H9 (cell line): ENCODE results near the gene IFI44. TPM values are rescaled to one million over a fixed set of nuclear protein-coding genes. Genes with fewer than 3 reads are reported as not detected.

Source experiments
- DNase-seq: peaks from one replicate; pipeline ENCODE4 v3.0.0-alpha.2; 2017
- H2AFZ ChIP-seq: one replicate; pipeline ENCODE4 v1.6.1; 2013; ENCODE audit warnings: mild to moderate bottlenecking, low read length, control low read depth, moderate library complexity
- H2AK5ac ChIP-seq: 2 replicates; pipeline ENCODE4 v1.6.1; 2013; ENCODE audit warnings: low read length, control low read depth, mixed read lengths; ENCODE audit not compliant: insufficient read length
- H2BK120ac ChIP-seq: one replicate; pipeline ENCODE4 v1.6.1; 2013; ENCODE audit warnings: low read depth, mild to moderate bottlenecking, low read length, control low read depth, inconsistent platforms; ENCODE audit not compliant: poor library complexity, severe bottlenecking
- H2BK12ac ChIP-seq: 2 replicates; pipeline ENCODE4 v1.6.1; 2013; ENCODE audit warnings: low read length, control low read depth, mixed read lengths, low read depth; ENCODE audit not compliant: insufficient read length
- H2BK15ac ChIP-seq: 2 replicates; pipeline ENCODE4 v1.6.1; 2013; ENCODE audit warnings: low read depth, low read length, control low read depth
- H2BK20ac ChIP-seq: one replicate; pipeline ENCODE4 v1.6.1; 2013; ENCODE audit warnings: low read depth, mild to moderate bottlenecking, low read length, control low read depth, inconsistent platforms; ENCODE audit not compliant: poor library complexity, severe bottlenecking
- H2BK5ac ChIP-seq: 2 replicates; pipeline ENCODE4 v1.6.1; 2013; ENCODE audit warnings: low read length, control low read depth, mixed read lengths; ENCODE audit not compliant: insufficient read length
- H3K14ac ChIP-seq: 2 replicates; pipeline ENCODE4 v1.6.1; 2013; ENCODE audit warnings: low read length, control low read depth; ENCODE audit not compliant: insufficient read depth
- H3K18ac ChIP-seq: 2 replicates; pipeline ENCODE4 v1.6.1; 2013; ENCODE audit warnings: low read depth, mild to moderate bottlenecking, mixed read lengths, low read length, control low read depth; ENCODE audit not compliant: insufficient read length
- H3K23ac ChIP-seq: 2 replicates; pipeline ENCODE4 v1.6.1; 2013; ENCODE audit warnings: low read length, control low read depth, mixed read lengths, low read depth; ENCODE audit not compliant: insufficient read length
- H3K23me2 ChIP-seq: 2 replicates; pipeline ENCODE4 v1.6.1; 2013; ENCODE audit warnings: low read depth, mild to moderate bottlenecking, mixed read lengths, low read length, control low read depth; ENCODE audit not compliant: insufficient read length, poor library complexity, severe bottlenecking
- H3K27ac ChIP-seq: 2 replicates; pipeline ENCODE4 v1.5.1; 2013; ENCODE audit warnings: low read length, control low read depth, mixed read lengths, low read depth; ENCODE audit not compliant: insufficient read length
- H3K27me3 ChIP-seq: 2 replicates; pipeline ENCODE4 v1.6.1; 2013; ENCODE audit warnings: low read length, control low read depth, inconsistent platforms; ENCODE audit not compliant: insufficient read depth
- H3K4ac ChIP-seq: 2 replicates; pipeline ENCODE4 v1.6.1; 2013; ENCODE audit warnings: low read depth, mild to moderate bottlenecking, control low read depth, inconsistent platforms, low read length, moderate library complexity
- H3K4me1 ChIP-seq: 2 replicates; pipeline ENCODE4 v1.6.1; 2013; ENCODE audit warnings: low read length, control low read depth, inconsistent platforms; ENCODE audit not compliant: insufficient read depth
- H3K4me2 ChIP-seq: 2 replicates; pipeline ENCODE4 v1.6.1; 2013; ENCODE audit warnings: low read length, control low read depth, mixed read lengths; ENCODE audit not compliant: insufficient read length, insufficient read depth
- H3K56ac ChIP-seq: 2 replicates; pipeline ENCODE4 v1.6.1; 2013; ENCODE audit warnings: low read depth, mild to moderate bottlenecking, mixed read lengths, low read length, control low read depth; ENCODE audit not compliant: insufficient read length
- H3K79me1 ChIP-seq: 2 replicates; pipeline ENCODE4 v1.6.1; 2013; ENCODE audit warnings: low read depth, mild to moderate bottlenecking, moderate library complexity, low read length, control low read depth, inconsistent platforms; ENCODE audit not compliant: insufficient read depth, poor library complexity, severe bottlenecking
- H3K79me2 ChIP-seq: 2 replicates; pipeline ENCODE4 v1.6.1; 2013; ENCODE audit warnings: low read length, control low read depth, inconsistent platforms; ENCODE audit not compliant: insufficient read depth
- H3K9ac ChIP-seq: 2 replicates; pipeline ENCODE4 v1.6.1; 2013; ENCODE audit warnings: low read length, control low read depth, mixed read lengths; ENCODE audit not compliant: insufficient read length; ENCODE audit errors: extremely low read depth
- H3K9me3 ChIP-seq: one replicate; pipeline ENCODE4 v1.6.1; 2013; ENCODE audit warnings: low read depth, low read length, inconsistent platforms; ENCODE audit not compliant: control insufficient read depth
- H3T11ph ChIP-seq: one replicate; pipeline ENCODE4 v1.6.1; 2013; ENCODE audit warnings: mild to moderate bottlenecking, low read length, control low read depth, inconsistent platforms
- H4K20me1 ChIP-seq: one replicate; pipeline ENCODE4 v1.6.1; 2013; ENCODE audit not compliant: control insufficient read depth, insufficient read length, insufficient read depth
- H4K5ac ChIP-seq: 2 replicates; pipeline ENCODE4 v1.6.1; 2013; ENCODE audit warnings: low read depth, mild to moderate bottlenecking, mixed read lengths, low read length, control low read depth; ENCODE audit not compliant: insufficient read length
- H4K8ac ChIP-seq: replicated peaks from 2 replicates; pipeline ENCODE4 v1.6.1; 2013; ENCODE audit warnings: low read length, control low read depth, mixed read lengths, low read depth; ENCODE audit not compliant: insufficient read length
- H4K91ac ChIP-seq: 2 replicates; pipeline ENCODE4 v1.6.1; 2013; ENCODE audit warnings: low read depth, mild to moderate bottlenecking, moderate library complexity, mixed read lengths, low read length, control low read depth; ENCODE audit not compliant: insufficient read length
- H3K27ac Mint-ChIP-seq, 3 experiments: 2 replicates in 2 of 3; 3 replicates in 1 of 3; pipeline ENCODE4 v1.8.0; 2020 to 2021; ENCODE audit warnings: mixed read lengths in 3 of 3, mild to moderate bottlenecking in 1 of 3, moderate library complexity in 1 of 3
- H3K27me3 Mint-ChIP-seq: 2 replicates; pipeline ENCODE4 v1.8.0; 2021; ENCODE audit warnings: low read depth, mild to moderate bottlenecking, moderate library complexity, mixed read lengths
- H3K36me3 Mint-ChIP-seq, 3 experiments: 2 replicates in 2 of 3; 3 replicates in 1 of 3; pipeline ENCODE4 v1.8.0; 2020 to 2021; ENCODE audit warnings: low read depth in 3 of 3, mixed read lengths in 3 of 3; ENCODE audit not compliant: insufficient read depth in 1 of 3
- H3K4me1 Mint-ChIP-seq, 2 experiments: 2 replicates each; pipeline ENCODE4 v1.8.0; 2020; ENCODE audit warnings: mixed read lengths in 2 of 2
- H3K4me3 Mint-ChIP-seq, 2 experiments: 2 replicates in 1 of 2; 3 replicates in 1 of 2; pipeline ENCODE4 v1.8.0; 2020 to 2021; ENCODE audit warnings: mild to moderate bottlenecking in 2 of 2, mixed read lengths in 2 of 2, moderate library complexity in 1 of 2
- H3K9me3 Mint-ChIP-seq, 2 experiments: 2 replicates in 1 of 2; 3 replicates in 1 of 2; pipeline ENCODE4 v1.8.0; 2020; ENCODE audit warnings: mild to moderate bottlenecking in 2 of 2, mixed read lengths in 2 of 2, moderate library complexity in 1 of 2
- CTCF ChIP-seq: fragments of 200-600 bp; sonication (generic); conservative IDR thresholded peaks from 3 replicates; pipeline ENCODE4 v1.8.0; 2021; ENCODE audit warnings: antibody characterized with exemption, mild to moderate bottlenecking
- WGBS: extraction: QIAGEN DNeasy Blood & Tissue Kit; methylation state at CpG from one replicate; pipeline ENCODE4 v1.1.7; 2013; ENCODE audit warnings: missing lambda C conversion rate, low lambda C conversion rate, mixed read lengths; ENCODE audit not compliant: insufficient read length; ENCODE audit errors: extremely low coverage; 5-methylcytosine and 5-hydroxymethylcytosine counted together
- total RNA-seq: library from RNA; stranded (reverse); gene quantifications from 2 replicates; pipeline ENCODE4 v1.2.1, GENCODE V29; 2021

IFI44 gene
- total RNA-seq, 1 experiment from 2014 or later = not detected

GRCh38 chr1:78681265-78681664 lies 31.6 kb downstream of the IFI44 start:
- Histone ChIP-seq H3K23ac (no peak overlapping the region), H3K4ac (no peak overlapping the region), H4K8ac (no peak overlapping the region), H3K27me3 (no peaks in the 10 kb centered on the region), H2BK5ac (no peak overlapping the region), H3K79me2 (no peaks in the 10 kb centered on the region), H4K91ac (no peak overlapping the region), H3K9ac (no peak overlapping the region), H4K5ac (no peak overlapping the region), H3K9me3 (no peaks in the 10 kb centered on the region), H2BK20ac (no peak overlapping the region), H3K27ac (no peak overlapping the region), H3K79me1 (no peaks in the 10 kb centered on the region), H4K20me1 (no peaks in the 10 kb centered on the region), H3K4me1 (no peaks in the 10 kb centered on the region), H2BK15ac (no peak overlapping the region), H3K18ac (no peak overlapping the region), H3K23me2 (no peaks in the 10 kb centered on the region), H3K4me2 (no peak overlapping the region), H3K14ac (no peak overlapping the region), H2BK12ac (no peak overlapping the region), H3K56ac (no peak overlapping the region), H3T11ph (no peak overlapping the region), H2AFZ (no peak overlapping the region), H2BK120ac (no peak overlapping the region), H2AK5ac (no peak overlapping the region)
- no peaks in the 10 kb centered on the region for H3K4me1 Mint-ChIP-seq
- no peak for DNase-seq
- no peaks in the 10 kb centered on the region for H3K36me3 Mint-ChIP-seq
- no peak for TF ChIP-seq CTCF
- peaks cover 2% of the 10 kb centered on the region; the same call in 1 of the 2 replicates for H3K27me3 Mint-ChIP-seq
- no peaks in the 10 kb centered on the region; a peak in 1 of 5 replicates for H3K9me3 Mint-ChIP-seq
- WGBS = no CpG with 5 or more reads among the region's 2 CpGs
- H3K4me3 Mint-ChIP-seq = no peak overlapping the region
- H3K27ac Mint-ChIP-seq = no peak overlapping the region
